Erythroblast (primary cell): Measurements from ENCODE around the gene SLC1A7.

Source experiments
- GATA1 ChIP-seq: IDR thresholded peaks from 2 replicates; pipeline ENCODE4 v1.6.1; 2011; ENCODE audit warnings: low read depth, mild to moderate bottlenecking, control low read depth, low read length, moderate library complexity
- POLR2A ChIP-seq: IDR thresholded peaks from 2 replicates; pipeline ENCODE4 v1.6.1; 2011; ENCODE audit warnings: mild to moderate bottlenecking, low read length

DNA sequence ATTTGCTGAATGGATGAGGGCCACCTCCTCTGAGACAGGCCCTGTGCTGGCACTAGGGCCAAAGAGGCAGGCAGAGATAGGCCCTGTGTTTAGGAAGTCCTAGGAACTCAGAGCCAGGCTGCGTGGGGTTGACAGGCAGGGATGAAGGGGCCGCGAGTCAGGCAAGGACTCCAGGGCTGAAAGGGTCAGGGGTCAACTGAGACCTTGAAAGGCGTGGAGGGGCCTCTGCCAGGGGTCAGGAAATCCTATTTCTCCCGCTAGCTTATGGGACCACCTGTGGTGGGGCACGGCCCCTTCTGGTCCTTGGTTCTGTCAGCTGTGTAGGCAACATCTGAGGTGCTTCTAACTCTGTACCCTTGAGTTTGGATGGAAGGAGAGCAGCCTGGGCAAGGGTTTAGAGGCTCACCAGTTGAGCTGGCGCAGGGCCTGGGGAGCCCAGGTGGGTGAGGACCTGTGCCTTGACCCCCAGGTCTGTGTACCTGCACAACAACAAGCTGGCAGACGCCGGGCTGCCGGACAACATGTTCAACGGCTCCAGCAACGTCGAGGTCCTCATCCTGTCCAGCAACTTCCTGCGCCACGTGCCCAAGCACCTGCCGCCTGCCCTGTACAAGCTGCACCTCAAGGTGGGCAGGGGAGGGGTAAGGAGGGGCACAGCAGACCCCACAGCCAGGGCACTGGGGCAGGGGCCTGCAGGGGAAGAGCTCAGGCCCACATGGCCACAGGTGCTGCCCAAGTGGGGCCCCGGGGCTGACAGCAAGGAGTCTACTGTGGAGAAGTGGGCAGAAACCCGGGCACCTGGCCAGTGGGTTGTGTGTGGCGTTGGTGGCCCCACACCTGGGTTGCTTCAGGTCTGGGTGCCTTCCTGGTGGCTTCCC lies 65.5 kb downstream of the SLC1A7 start:
- TF ChIP-seq POLR2A, result no peak
- TF ChIP-seq GATA1, result no peak
